A673 (cell line): ENCODE measurements around the gene LHFPL2. TPM values are rescaled to one million over a fixed set of nuclear protein-coding genes. Genes with fewer than 3 reads are reported as not detected.

ENCODE experiments used
- BruUV-seq: library from RNA; stranded (reverse); fragments of 400-500 nt; replicated peaks from 2 replicates; lab custom pipeline; 2021; lab: Mats Ljungman, UMichigan
- CTCF ChIA-PET: fragments of 300-600 bp; sonication (Branson Sonifier 250); formaldehyde crosslinking; loops from one replicate; lab custom pipeline; 2022; ENCODE audit warnings: antibody characterized with exemption; lab: Charles Lee
- POLR2A ChIA-PET: fragments of 300-600 bp; sonication (Branson Sonifier 250); formaldehyde crosslinking; loops from one replicate; lab custom pipeline; 2022; ENCODE audit warnings: antibody characterized with exemption; ENCODE audit not compliant: low non-redundant PET; lab: Charles Lee
- DNase-seq: peaks from one replicate; pipeline ENCODE4 v3.0.0-alpha.2; 2015; ENCODE audit warnings: low spot score
- H3K27ac ChIP-seq: fragments of 200-600 bp; sonication (generic); 2 replicates; pipeline ENCODE4 v1.5.1; 2016; ENCODE audit warnings: mixed run types, low read depth, mild to moderate bottlenecking, mixed read lengths, antibody characterized with exemption, low read length; ENCODE audit not compliant: poor library complexity, severe bottlenecking
- H3K27me3 ChIP-seq: fragments of 200-600 bp; sonication (generic); replicated peaks from 2 replicates; pipeline ENCODE4 v1.6.1; 2017; ENCODE audit warnings: mixed run types, low read depth, mild to moderate bottlenecking, mixed read lengths, antibody characterized with exemption, low read length; ENCODE audit not compliant: insufficient read depth, poor library complexity
- H3K36me3 ChIP-seq: fragments of 200-600 bp; sonication (generic); 2 replicates; pipeline ENCODE4 v1.6.1; 2016; ENCODE audit warnings: mixed run types, mild to moderate bottlenecking, mixed read lengths, antibody characterized with exemption, low read length; ENCODE audit not compliant: insufficient read depth, poor library complexity, severe bottlenecking
- H3K4me1 ChIP-seq: fragments of 200-600 bp; sonication (generic); 2 replicates; pipeline ENCODE4 v1.6.1; 2017; ENCODE audit warnings: mixed run types, mild to moderate bottlenecking, mixed read lengths, antibody characterized with exemption, low read length; ENCODE audit not compliant: insufficient read depth, poor library complexity, severe bottlenecking
- H3K4me3 ChIP-seq: fragments of 200-600 bp; sonication (generic); 2 replicates; pipeline ENCODE4 v1.5.1; 2016; ENCODE audit warnings: low read depth, mixed run types, mild to moderate bottlenecking, mixed read lengths, low read length; ENCODE audit not compliant: poor library complexity, severe bottlenecking
- H3K9me3 ChIP-seq: fragments of 200-600 bp; sonication (generic); 2 replicates; pipeline ENCODE4 v1.6.1; 2016; ENCODE audit warnings: mixed run types, low read depth, mild to moderate bottlenecking, mixed read lengths, antibody characterized with exemption, low read length; ENCODE audit not compliant: poor library complexity, severe bottlenecking
- EZH2 ChIP-seq: fragments of 200-600 bp; sonication (generic); IDR thresholded peaks from 2 replicates; pipeline ENCODE4 v1.6.1; 2017; ENCODE audit warnings: borderline replicate concordance, low read depth, mild to moderate bottlenecking, mixed read lengths, antibody characterized with exemption, low read length; ENCODE audit not compliant: poor library complexity, severe bottlenecking
- intact Hi-C: fragments of 100-400 bp; cut with micrococcal nuclease; formaldehyde crosslinking; loops from one replicate; pipeline ENCODE4 v1.10.0; 2022; ENCODE audit not compliant: unreplicated experiment
- total RNA-seq: library from RNA; stranded (reverse); gene quantifications from 2 replicates; pipeline ENCODE4 v1.2.3, GENCODE V29; 2021
- TF ChIP-seq, protein P1 (sequence below): fragments of 300-800, 200-600 bp; sonication (generic); conservative IDR thresholded peaks from 2 replicates; pipeline ENCODE4 v1.5.1; 2017; ENCODE audit warnings: low read depth, mild to moderate bottlenecking, antibody characterized with exemption, low read length, moderate library complexity, mixed read lengths

The LHFPL2 gene
- total RNA-seq, 1 experiment from 2014 or later = 6.2 TPM

DNA sequence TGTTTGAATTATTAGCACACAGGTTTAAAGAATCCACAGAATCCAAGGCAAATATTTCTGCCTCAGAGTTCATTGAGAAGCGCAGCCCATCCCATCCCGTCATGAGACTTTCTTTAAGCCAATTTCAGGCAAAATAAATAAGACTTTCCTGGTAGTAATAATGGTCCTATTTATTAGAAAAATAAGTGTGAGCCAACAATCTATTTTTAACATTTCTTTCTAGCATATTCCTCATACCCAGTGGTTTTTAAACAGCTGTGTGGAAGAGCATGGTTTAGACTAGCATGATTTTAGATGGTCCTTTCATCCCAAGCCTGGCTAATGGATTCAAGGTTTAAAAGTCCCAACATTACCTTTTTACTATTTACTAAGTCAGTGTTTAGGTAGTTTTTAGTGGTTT is 162.4 kb downstream of the LHFPL2 start:
- no TSS peak for BruUV-seq
- no peak for TF ChIP-seq EZH2
- TF ChIP-seq, protein P1, sequence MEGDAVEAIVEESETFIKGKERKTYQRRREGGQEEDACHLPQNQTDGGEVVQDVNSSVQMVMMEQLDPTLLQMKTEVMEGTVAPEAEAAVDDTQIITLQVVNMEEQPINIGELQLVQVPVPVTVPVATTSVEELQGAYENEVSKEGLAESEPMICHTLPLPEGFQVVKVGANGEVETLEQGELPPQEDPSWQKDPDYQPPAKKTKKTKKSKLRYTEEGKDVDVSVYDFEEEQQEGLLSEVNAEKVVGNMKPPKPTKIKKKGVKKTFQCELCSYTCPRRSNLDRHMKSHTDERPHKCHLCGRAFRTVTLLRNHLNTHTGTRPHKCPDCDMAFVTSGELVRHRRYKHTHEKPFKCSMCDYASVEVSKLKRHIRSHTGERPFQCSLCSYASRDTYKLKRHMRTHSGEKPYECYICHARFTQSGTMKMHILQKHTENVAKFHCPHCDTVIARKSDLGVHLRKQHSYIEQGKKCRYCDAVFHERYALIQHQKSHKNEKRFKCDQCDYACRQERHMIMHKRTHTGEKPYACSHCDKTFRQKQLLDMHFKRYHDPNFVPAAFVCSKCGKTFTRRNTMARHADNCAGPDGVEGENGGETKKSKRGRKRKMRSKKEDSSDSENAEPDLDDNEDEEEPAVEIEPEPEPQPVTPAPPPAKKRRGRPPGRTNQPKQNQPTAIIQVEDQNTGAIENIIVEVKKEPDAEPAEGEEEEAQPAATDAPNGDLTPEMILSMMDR = no peak
- DNase-seq = no peak
- POLR2A ChIA-PET = no interaction called here
- H3K27ac ChIP-seq = no peak overlapping the region
- no peaks in the 10 kb centered on the region for H3K9me3 ChIP-seq
- H3K27me3 ChIP-seq = no peaks in the 10 kb centered on the region
- intact Hi-C loops = no loop called here
- CTCF ChIA-PET = no interaction called here
- H3K36me3 ChIP-seq = no peaks in the 10 kb centered on the region
- no peaks in the 10 kb centered on the region for H3K4me1 ChIP-seq
- no peak overlapping the region for H3K4me3 ChIP-seq

DNA sequence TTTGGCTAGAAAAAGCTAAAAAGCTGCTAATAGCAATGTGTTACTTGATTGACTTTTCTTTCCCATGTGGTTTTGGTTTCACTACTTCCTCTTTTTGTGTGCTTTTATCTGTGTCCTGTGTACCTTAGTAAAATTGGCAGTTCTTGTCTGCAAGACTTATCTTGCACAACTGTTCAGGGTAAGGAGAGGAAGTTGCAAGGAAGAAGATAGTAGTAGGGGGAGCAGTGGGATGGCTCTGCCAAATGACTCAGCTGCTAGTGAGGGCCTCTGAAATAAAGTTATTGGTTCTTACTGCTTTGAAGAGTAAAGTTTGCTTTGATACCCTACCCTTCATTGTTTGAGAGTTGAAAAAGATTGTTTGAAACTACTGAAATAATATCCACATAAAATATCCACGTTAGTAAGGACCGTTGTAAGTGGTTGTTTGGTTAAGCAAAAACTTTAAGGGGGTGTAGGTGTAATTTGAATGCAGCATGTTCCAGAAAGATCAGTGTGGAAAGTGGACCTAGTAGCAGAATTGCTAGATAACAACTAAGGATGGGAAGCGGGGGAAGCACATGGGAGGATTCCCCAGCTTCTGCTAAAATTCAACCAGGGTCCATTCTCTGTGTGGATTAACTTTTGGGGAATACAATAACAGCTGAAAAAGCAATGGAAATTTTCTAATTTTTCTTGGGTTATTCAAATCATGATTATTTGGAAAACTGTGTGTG is 164.6 kb downstream of the LHFPL2 start:
- no TSS peak for BruUV-seq

DNA sequence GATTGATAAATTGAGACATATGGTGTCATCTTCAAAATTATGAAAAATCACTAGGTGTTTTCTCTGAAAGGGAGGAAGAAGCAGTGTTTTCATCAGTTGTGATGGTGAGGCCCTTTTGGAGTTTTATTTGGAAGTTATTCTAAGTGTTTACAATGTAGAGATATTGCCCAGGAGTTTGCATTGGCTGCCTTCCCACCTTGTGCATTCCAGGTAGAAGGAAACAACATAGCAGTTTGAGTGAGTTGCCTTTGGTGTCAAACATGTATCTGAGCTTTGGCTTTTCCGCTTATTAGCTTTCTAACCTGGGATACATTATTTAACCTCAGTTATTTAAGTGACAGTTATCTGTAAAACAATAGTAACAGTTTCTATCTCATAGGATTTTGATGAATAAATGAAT is 165.6 kb downstream of the LHFPL2 start:
- DNase-seq = no peak
- Histone ChIP-seq H3K9me3 (no peaks in the 10 kb centered on the region), H3K27ac (no peak overlapping the region), H3K4me1 (no peaks in the 10 kb centered on the region), H3K27me3 (no peaks in the 10 kb centered on the region), H3K36me3 (no peaks in the 10 kb centered on the region), H3K4me3 (no peak overlapping the region)
- TF ChIP-seq EZH2 = no peak
- TF ChIP-seq, protein P1 = no peak
- ChIA-PET POLR2A (no interaction called here), CTCF (interaction anchor here (0.6 kb wide), 1 partner anchor 10 kb away, joined by 7 read pairs; no protein-coding TSS in a partner anchor)
- no TSS peak for BruUV-seq
- intact Hi-C loops = no loop called here

More for the DNA sequence above, 164.6 kb downstream of the LHFPL2 start:
- Histone ChIP-seq H3K9me3 (no peaks in the 10 kb centered on the region), H3K27ac (no peak overlapping the region), H3K4me1 (no peaks in the 10 kb centered on the region), H3K36me3 (no peaks in the 10 kb centered on the region), H3K4me3 (no peak overlapping the region), H3K27me3 (no peaks in the 10 kb centered on the region)
- no peak for DNase-seq
- intact Hi-C loops = no loop called here
- no peak for TF ChIP-seq EZH2
- TF ChIP-seq, protein P1 = no peak
- ChIA-PET CTCF (no interaction called here), POLR2A (no interaction called here)
